HG03039 (cell line): ENCODE data around the gene GNAL.
"Not testable (repeated sequence)": the region's sequence is repeated elsewhere in the genome, so short reads cannot be mapped to it uniquely, and the experiment has no call there.

ENCODE experiments used
- ATAC-seq: cut with Tn5 transposase; IDR thresholded peaks from one replicate; pipeline ENCODE4 v1.9.1; 2021; ENCODE audit warnings: mild to moderate bottlenecking, moderate library complexity; ENCODE audit not compliant: unreplicated experiment

GNAL gene

DNA sequence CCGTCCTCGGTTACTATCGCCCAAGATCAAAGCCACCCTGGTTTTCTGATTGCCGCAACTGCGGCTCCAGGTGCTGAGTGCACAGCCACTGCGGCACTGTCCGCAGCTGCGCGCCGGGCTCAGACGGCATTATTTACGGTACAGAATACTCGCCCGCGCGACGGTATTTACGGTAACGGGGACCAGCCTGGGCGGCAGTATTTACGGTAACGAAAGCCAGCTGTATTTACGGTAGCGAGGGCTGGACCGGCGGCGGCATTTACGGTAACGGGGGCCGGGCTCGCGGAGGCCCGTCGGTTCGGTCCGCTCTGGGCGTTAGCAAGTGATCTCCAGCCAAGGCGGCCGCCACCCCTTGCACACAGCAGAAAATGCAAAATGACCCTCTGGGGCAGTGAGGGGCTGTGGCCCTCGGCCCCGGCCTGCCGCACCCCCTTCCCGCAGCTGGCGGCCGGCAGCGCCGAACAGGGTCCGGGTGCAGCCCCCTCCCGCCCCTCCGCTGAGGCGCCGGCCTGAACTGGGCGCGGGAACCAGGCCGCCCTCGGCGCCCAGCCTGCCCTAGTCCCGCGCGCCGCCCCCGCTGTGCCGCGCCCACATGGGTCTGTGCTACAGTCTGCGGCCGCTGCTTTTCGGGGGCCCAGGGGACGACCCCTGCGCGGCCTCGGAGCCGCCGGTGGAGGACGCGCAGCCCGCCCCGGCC, at the start of gene GNAL:
Gene GNAL, plus strand, starts transcription at position 293 of the 697 bp plus-strand sequence. Its CDS starts 300 bp downstream, at position 593.
- peak; percentile 67 for ATAC-seq

DNA sequence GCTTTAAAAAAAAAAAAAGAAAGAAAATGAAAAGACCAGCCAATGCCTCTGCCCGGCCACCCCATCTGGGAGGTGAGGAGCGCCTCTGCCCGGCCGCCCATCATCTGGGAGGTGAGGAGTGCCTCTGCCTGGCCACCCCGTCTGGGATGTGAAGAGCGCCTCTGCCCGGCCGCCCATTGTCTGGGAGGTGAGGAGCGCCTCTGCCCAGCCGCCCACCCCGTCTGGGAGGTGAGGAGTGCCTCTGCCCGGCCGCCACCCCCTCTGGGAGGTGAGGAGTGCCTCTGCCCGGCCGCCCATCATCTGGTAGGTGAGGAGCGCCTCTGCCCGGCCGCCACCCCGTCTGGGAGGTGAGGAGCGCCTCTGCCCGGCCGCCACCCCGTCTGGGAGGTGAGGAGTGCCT, 41.8 kb upstream of the GNAL start:
- not testable (repeated sequence) for ATAC-seq

DNA sequence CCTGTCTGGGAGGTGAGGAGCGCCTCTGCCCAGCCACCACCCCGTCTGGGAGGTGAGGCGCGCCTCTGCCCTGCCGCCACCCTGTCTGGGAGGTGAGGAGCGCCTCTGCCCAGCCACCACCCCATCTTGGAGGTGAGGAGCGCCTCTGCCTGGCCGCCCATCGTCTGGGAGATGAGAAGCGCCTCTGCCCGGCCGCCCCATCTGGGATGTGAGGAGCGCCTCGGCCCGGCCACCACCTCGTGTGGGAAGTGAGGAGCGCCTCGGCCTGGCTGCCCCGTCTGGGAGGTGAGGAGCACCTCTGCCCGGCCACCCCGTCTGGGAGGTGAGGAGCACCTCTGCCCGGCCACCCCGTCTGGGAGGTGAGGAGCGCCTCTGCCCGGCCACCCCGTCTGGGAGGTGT, 41.3 kb upstream of the GNAL start:
- not testable (repeated sequence) for ATAC-seq

DNA sequence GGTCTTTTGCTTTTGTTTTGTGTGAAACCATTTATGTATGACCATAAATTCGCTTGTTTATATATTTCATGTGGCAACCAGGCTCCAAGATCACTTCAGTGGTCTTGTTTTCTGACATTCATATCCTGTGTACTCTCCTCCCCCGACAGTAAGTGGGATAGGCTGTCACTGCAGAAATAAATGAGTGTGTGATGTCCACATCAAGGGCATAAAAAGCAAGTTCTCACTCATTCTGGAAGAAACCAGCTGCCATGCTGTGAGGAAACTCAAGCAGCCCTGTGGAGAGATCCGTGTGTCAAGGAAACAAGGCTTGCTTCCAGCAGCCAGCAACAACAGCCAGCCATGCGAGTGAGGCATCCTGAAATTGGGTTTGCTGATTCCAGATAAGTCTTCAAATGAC, 39.2 kb upstream of the GNAL start:
- ATAC-seq = no peak

DNA sequence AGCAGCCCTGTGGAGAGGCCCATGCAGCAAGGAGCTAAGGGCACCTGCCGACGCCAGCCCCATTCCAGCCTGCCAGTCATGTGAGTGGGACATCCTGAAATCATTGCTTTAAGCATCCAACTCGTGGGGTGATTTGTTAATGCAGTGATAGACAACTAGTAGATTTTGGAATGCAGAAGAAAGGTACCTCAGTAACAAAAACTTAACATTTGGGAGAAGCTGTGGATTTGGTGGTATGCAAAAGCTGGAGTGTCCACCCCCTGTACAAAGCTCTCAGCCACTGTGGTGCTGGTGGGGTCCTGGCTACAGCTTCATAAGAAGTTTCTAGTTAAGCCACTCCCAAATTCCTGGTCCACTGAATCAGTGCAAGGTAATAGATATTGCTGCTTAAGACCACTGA, 37.2 kb upstream of the GNAL start:
- ATAC-seq = no peak

DNA sequence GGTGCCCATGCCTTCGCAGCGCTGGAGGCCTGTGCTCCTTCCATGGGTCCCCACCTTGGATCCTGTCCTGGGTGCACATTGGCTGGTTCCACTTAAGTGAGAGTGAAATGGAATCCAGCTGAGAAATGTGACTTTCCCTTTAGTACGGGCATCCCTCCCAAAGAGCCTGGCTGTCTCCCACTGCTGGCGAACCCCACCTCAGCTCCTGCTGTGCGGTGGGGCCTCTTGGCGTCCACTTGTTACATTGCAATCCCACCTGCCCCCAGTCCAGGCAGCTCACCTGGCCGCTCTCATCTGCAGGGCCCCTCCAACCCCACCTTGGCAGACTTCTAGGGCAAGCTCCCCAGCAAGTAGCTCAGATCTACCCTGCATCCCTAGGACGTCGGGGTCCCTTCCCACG, 35.5 kb upstream of the GNAL start:
- ATAC-seq = no peak

DNA sequence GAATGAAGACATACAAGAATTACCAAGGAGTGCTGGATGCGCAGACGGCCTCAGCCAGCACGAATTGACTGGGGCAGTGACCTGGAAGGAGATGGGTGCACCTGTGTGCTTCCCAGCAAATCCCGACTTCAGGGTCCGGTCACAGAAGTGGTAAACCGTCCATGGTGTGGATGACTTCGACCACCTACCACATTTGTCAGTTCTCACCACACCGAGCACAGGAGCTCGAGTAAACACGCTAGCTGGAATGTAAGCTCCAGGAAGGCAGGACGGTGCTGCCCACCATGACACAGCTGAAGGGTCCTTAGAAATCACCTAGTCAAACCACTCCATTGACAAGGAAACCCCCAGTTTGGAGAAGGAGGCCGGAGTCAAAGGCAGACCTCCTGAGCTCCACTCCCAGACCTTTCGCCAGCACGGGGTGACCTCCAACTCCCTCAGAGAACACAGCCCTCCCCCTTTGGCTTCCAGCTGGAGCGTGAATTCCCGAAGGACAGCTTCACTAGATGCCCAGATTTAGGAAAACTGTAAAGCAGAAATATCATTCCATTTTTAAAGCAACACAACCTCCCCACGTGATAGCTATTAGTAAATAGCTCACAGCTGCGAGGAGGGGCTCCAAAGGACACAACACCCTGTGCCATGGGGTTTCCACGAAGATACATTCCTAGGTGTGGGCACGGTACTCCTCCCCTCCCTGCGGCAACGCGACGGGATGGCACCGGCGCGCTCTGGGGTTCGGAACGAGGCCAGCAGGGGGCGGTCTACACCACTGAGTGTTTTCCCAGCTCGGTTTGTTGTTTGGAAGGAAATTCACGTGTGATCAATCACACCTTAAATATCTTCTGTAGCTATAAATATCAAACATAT, 34.1 kb upstream of the GNAL start:
- ATAC-seq = no peak

DNA sequence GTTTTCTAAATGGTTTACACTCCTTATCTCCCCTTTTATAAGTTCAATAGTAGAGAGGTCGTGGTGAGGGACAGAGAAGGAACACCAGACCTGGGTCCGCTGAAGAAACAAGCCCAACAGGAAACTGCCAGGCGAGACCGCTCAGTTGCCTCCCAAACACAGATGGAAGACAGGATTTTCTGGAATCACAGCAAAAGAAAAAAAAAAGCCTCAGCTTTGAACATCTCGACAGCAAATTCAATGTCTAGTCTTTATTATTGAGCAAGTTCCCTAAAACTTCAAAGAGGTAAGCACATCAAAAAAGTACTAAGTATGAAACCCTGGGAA, 33.5 kb upstream of the GNAL start:
- no peak for ATAC-seq

DNA sequence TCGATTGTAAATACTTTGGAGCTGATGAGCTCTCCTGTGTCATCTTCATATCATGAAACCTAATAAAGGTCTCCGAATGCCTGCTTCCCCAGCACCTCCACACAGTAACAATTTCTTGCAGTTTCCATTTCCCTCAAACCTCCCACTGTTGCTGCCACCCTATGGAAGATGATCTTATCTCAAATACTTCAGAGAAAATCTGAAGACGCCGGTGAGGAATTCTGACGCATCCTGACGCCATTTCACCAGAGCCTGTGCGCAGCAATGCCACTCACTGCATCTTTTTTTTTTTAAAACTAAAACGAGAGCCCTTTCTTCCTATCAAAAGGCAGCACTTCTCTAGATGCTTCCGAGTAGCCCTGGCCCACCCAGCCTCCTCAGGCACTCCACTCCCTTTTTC, 31.9 kb upstream of the GNAL start:
- no peak for ATAC-seq

DNA sequence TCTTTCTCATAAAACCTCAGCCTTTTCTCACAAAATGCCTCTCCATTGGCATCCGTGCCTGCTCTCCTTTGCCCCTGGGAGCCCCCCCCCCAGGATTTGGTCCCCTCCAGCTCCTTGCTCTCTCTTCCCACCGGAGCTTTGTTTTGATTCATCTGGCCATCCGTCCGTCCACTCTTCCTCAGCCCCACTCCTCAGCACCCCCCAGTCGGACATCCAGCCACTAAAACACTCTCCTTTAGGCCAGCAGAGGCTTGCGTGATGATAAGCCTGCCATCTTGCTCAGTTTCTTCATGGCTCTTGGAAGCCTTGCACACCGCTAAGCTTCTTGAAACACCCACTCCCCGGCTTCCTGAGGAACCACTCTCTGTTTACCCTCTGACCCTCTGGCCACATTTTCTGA, 31.5 kb upstream of the GNAL start:
- ATAC-seq = no peak

DNA sequence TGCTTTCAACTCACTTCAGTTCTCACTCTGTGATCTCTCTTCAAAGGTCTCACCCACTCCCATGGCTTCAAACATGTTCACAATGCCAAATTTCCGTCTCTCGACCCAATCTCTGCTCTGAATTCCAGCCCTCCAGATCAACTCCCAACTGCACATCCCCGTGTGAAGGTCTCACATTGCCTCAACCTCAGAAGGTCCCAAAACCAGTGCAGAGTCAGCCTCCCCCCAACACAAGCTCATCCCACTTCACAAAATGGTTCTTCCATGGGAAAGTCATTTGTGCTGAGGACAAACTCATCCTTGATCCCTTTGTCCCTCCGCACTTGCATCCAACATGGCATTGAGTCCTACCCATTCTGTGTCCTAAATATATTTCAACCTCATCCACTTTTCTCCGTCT, 31.0 kb upstream of the GNAL start:
- no peak for ATAC-seq

DNA sequence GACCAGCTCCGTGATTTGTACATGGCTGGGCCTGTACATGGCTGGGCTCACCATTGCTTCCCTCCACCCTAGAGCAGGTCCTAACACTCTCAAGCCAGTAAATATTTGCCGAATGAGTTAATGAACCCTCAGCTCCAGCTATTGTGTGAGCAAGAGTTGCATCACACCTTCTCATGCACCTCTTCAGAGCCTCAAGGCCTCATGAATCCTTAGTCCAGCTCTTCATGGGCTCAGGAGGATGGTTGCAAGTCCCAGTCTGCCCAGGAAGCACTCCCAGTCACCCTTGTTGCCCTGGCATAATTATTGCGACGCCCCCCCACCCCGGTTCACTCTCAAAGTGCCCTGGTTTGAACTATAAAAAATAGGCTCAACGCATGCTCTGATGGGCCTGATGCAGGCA, 30.1 kb upstream of the GNAL start:
- ATAC-seq = no peak

DNA sequence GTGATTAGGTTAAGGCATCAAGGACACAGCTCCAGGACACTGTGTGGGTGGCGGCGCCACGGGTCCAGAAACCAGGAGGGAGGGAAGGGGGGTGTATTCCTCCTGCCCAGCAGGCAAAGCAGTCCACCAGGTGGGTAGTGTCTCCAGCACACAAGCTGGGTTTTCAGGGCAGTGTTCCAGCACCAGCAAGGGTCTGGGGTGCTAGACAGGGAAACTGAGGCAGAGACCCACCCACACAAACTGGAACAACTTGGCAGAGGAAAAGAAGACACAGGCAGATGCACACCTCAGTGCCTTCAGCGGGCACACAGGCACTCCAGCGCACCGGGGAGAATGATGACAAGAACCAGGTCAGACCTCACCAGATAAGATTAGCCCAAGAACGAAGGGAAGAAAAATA, 28.4 kb upstream of the GNAL start:
- ATAC-seq = no peak

DNA sequence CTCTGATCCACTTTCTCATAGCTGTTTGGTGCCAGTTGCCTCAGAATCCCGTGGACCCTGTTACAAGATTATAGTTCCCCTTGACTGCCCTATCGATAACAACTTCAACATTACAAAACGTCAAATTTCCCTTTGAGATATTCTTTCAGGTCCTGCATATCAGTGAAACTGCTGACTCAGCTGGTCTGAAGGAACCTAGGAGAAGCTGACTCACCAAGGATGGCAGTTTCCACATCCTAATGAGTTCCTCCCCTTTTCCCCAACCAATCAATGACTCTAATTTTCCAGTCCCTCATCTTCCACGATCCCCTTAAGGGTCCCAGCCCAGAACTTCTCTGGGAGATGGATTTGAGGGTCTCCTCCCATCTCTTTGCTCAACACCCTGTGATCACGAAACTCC, 27.6 kb upstream of the GNAL start:
- no peak for ATAC-seq

DNA sequence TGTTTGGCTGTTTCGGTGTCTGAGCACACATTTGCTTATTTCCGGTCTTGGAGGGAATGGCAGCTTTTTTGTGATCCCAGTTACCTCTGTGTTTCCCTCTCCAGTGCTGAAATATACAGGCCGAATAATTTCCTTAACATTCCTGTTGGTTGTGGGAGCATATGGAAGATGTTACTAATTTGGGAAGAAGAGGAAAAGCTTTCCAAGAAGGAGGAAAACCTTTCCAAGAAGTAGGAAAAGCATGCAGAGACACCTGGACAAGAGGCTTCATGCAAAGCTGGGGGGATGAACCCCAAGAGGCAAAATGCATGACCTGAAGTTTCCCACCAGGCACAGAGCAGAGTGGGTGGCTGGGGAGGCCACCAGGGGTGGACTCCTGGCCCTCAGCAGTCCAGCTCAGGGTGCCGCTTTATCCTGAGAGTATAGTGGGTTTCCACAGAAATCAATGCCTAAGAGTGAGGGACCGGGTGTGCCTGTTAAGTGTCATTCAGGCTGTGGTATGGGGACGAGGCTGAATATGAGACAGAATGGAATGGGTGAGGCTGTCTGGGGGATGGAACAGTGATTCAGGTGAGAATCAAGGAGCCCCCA, 25.5 kb upstream of the GNAL start:
- ATAC-seq = no peak

DNA sequence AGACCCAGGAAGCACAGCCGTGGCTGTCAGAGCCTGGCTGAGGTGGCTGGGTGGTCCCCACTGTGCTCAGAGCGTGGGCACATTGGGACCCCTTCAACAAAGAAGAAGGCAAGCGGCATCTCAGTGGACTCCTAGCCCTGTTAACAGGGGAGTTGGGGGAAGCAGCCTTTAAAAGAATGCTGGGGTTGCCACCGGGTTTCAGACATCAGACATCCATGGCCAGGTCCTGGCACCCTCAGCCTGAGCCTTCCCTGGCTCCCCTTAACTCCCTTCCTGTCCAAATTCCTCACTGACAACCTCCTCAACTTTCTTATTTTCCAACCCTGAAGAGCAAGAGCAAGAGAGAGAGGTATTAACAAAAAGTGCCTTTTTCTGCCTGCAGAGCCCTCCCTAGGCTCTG, 24.8 kb upstream of the GNAL start:
- ATAC-seq = no peak

DNA sequence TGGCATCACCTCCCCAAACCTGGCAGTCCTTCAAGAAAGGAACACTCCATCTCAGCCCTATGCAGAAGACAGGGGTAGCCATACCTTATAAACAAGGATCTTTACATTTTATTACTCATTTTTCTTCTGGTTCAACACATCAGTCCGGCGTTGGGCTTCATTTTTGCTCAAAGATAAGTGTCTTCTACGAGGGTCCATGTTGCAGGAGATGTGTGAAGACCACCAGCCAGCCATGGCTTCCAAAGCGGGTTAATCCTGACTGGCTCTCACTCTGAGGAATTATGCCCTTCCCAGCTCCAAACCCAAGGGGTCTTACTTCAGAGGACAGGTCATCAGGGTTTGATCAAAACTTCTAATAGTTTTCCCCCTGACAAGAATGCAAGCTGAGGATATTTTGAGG, 23.9 kb upstream of the GNAL start:
- ATAC-seq = no peak

DNA sequence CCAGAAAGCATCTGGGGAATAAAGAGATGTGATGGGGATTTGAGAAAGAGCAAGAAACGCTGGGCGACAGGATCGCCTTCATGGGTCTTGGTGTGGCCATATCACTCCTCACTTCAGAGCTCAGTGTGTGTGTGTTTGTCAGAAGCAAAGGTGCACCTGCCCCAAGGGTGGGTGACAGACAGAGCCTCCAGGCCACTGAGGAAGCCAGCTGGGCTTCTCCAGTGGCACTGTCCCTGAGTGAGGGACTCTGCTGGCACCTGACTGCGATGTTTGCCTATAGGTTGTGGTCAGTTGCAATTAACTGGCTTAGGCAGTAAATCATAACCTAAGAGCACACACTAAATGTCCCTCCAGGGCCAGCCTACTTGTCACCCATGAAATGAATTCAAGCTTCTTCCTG, 23.5 kb upstream of the GNAL start:
- ATAC-seq = no peak

DNA sequence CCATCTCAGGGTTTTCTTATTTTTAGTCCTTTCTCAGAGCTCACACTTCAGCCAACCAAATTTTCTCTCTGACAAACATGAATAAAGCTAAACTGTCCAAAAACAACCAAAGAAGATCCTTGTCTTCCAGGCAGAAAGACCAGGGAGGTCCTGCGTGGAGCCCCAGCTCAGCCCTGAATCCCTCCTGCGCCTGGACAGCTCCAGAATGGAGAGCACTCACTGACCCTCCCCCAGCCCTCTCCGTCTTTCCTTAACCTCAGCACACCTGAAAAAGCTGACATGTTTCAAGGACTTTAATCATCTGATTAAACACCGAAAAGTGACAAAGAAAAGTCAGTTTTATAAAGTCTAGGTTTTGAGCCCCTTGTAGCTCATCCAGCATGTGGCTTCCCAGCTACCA, 22.9 kb upstream of the GNAL start:
- no peak for ATAC-seq

DNA sequence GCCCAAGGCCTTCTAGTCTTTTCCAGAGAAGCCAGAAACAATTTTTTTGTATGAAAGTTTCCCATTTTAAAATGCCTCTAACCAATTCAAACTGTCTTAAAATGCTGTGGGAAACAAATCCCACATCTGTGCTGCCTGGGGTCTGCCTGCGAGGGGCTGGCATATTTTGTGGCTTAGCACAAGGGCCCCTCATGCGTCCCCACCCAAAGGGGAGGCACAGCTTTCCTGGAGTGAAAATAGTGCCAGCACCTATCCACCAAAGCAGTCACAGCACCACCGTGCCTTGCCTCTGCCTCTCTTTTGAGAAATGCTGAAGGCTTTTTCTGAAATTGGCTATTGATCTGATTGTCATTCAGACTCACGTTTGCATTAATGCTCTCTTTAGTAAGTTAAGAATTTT, 22.2 kb upstream of the GNAL start:
- no peak for ATAC-seq

DNA sequence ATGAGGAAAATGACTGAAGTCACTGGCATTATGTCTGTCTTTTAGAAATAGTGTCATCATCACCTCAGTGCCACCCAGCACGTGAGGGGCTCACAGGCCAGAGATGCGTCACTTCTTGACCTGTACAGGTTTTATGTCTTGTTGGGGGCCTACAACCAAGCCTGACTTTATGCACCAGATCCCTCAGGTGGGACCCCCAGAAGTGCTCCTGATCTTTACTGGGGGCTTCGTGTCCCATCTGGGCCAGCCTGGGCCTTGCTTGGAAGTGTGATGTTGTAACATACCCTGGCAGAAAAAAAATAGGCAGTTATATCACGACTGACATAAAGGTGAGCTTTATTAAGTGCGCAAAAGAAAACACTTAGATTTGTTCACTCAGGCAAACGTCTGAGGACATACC, 21.5 kb upstream of the GNAL start:
- ATAC-seq = no peak

DNA sequence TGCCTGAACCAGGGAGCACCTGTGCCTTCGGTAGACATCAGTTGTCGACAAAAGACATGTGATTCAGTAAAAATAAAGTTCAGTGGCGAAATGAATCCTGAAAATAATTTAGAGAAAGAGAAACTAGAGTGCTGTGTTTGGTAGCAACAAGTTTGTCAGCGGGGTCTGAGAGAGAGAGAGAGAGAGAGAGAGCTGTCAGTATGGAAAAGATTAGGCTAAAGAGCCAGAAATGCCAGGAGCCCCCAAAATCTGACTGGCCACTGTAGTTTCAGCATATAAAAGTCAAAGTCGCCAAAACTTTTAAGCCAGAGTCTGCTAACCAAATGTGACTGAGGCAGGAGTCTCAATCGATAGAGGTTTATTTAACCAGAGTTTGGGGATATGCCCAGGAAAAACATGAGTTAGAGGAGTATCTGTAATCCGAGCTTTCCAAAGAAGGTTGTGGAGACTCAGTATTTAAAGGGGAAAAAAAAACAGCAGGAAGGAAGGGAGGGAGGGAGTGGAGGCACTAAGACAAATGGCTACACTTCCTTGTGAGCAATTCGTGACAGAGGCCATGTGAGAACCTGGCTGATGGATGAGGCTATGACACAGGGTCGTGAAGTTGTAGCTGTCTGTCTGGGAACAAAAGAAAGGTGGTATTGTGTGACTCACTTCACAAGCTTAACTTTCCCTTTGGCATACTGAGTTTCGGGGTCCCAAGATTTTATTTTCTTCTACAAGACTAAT, 20.5 kb upstream of the GNAL start:
- ATAC-seq = no peak
